Measurements from ENCODE around the gene POLR2J. TPM values are rescaled to one million over a fixed set of nuclear protein-coding genes. Genes with fewer than 3 reads are reported as not detected.

POLR2J gene
- total and polyA plus RNA-seq, 10 of the 15 experiments (the other 5 are each of a cell fraction or from before 2014, with no cell fraction given): 16.4 to 119 (median 77.4) TPM

- peak; percentile 63 for TF ChIP-seq MLLT1 (IDR thresholded peaks at IDR 0.05)
- no peak for TF ChIP-seq NRF1 (conservative IDR thresholded peaks at IDR 0.05; ENCODE audit: low read depth, low read length)
- TF ChIP-seq RAD21 (IDR thresholded peaks at IDR 0.05; ENCODE audit: insufficient read depth, low read depth, low read length): peak; percentile 3; the same call in 1 of the 2 replicates
- TF ChIP-seq HDAC2 (IDR thresholded peaks at IDR 0.05): no peak
- TF ChIP-seq SIX5 (IDR thresholded peaks at IDR 0.05; ENCODE audit: low read depth, low read length, severe bottlenecking): no peak
- no peak for TF ChIP-seq SPI1 (IDR thresholded peaks at IDR 0.05; ENCODE audit: borderline replicate concordance, insufficient read depth, low read depth, low read length)
- TF ChIP-seq CREB1 (IDR thresholded peaks at IDR 0.05; ENCODE audit: low read depth): no peak
- no peak for TF ChIP-seq MEF2B (IDR thresholded peaks at IDR 0.05; ENCODE audit: partially characterized antibody, poor library complexity, severe bottlenecking)
- TF ChIP-seq CTCF (IDR thresholded peaks at IDR 0.05 in 2 of 3, conservative IDR thresholded peaks at IDR 0.05 in 1 of 3; ENCODE audit: control insufficient read depth in 2 of 3, extremely low read depth in 1 of 3, insufficient read depth in 1 of 3, low read depth in 3 of 3, low read length in 3 of 3): no peak
- peak; percentile 15; the same call in 1 of the 2 replicates for TF ChIP-seq MTA2 (IDR thresholded peaks at IDR 0.05; ENCODE audit: low read depth)
- no peak for TF ChIP-seq WRNIP1 (IDR thresholded peaks at IDR 0.05; ENCODE audit: borderline replicate concordance, low read depth, low read length)
- no peak for TF ChIP-seq SUPT20H (IDR thresholded peaks at IDR 0.05; ENCODE audit: borderline replicate concordance, control insufficient read depth, low read depth, low read length)
- TF ChIP-seq EGR1 (IDR thresholded peaks at IDR 0.05; ENCODE audit: borderline replicate concordance in 1 of 2, low read depth in 2 of 2, low read length in 2 of 2): no peak
- TF ChIP-seq BRCA1 (IDR thresholded peaks at IDR 0.05; ENCODE audit: low read depth, low read length): no peak
- no peak for TF ChIP-seq MTA3 (IDR thresholded peaks at IDR 0.05; ENCODE audit: borderline replicate concordance, low read length)
- no peak for TF ChIP-seq BMI1 (IDR thresholded peaks at IDR 0.05; ENCODE audit: borderline replicate concordance)
- TF ChIP-seq JUNB (IDR thresholded peaks at IDR 0.05): 0 out of 2 replicates have a peak, but pooled peaks have one; percentile 10
- no peak for TF ChIP-seq RCOR1 (conservative IDR thresholded peaks at IDR 0.05; ENCODE audit: low read depth, low read length)
- TF ChIP-seq CHD1 (IDR thresholded peaks at IDR 0.05; ENCODE audit: low read depth, low read length): no peak
- no peak for TF ChIP-seq ATF3 (IDR thresholded peaks at IDR 0.05; ENCODE audit: borderline replicate concordance, extremely low read depth, low read depth, low read length)
- no peak for TF ChIP-seq ESRRA (IDR thresholded peaks at IDR 0.05; ENCODE audit: low read length)
- TF ChIP-seq ELK1 (IDR thresholded peaks at IDR 0.05; ENCODE audit: low read depth, low read length): peak; percentile 81
- TF ChIP-seq DPF2 (IDR thresholded peaks at IDR 0.05): peak; percentile 50; the same call in 1 of the 2 replicates
- TF ChIP-seq NR2C2 (IDR thresholded peaks at IDR 0.05; ENCODE audit: borderline replicate concordance, control insufficient read depth, insufficient read length, low read depth): no peak
- TF ChIP-seq GATAD2B (conservative IDR thresholded peaks at IDR 0.05; ENCODE audit: low read depth): no peak
- no peak for TF ChIP-seq RFX5 (IDR thresholded peaks at IDR 0.05; ENCODE audit: low read depth, low read length)
- TF ChIP-seq STAT1 (conservative IDR thresholded peaks at IDR 0.05): 0 out of 2 replicates have a peak, but pooled peaks have one; percentile 17
Measured at GRCh38 chr7:102444961-102445673, 33.6 kb downstream of the POLR2J start (continued).
